GM10266 (cell line): Measurements from ENCODE around the gene LRP3.

Source experiments
- DNase-seq: peaks from one replicate; pipeline ENCODE4 v3.0.0; 2012; ENCODE audit errors: extremely low spot score
- CTCF ChIP-seq: IDR thresholded peaks from 2 replicates; pipeline ENCODE4 v1.5.1; 2012; ENCODE audit warnings: mild to moderate bottlenecking, low read depth; ENCODE audit not compliant: control insufficient read depth, insufficient read depth; ENCODE audit errors: missing control alignments

The LRP3 gene

GRCh38 chr19:33235996-33236350 lies 41.8 kb downstream of the LRP3 start:
- TF ChIP-seq CTCF: no peak
- no peak for DNase-seq

GRCh38 chr19:33236696-33237390 lies 42.7 kb downstream of the LRP3 start:
- DNase-seq: no peak
- TF ChIP-seq CTCF: no peak

GRCh38 chr19:33238481-33239149 lies 44.5 kb downstream of the LRP3 start:
- DNase-seq: no peak
- TF ChIP-seq CTCF: no peak

- DNase-seq: no peak
- TF ChIP-seq CTCF: no peak
These were observed 45.3 kb downstream of the LRP3 start for GRCh38 chr19:33239223-33239975.

- no peak for TF ChIP-seq CTCF
- no peak for DNase-seq
These were observed 46.1 kb downstream of the LRP3 start for GRCh38 chr19:33240181-33240771.

- no peak for TF ChIP-seq CTCF
- no peak for DNase-seq
These were observed 47.0 kb downstream of the LRP3 start for GRCh38 chr19:33241091-33241529.
